Mesendoderm (in vitro differentiated cells): ENCODE data around the gene POLQ.

Source experiments
- DNase-seq: peaks from one replicate; pipeline ENCODE4 v3.0.0; 2013
- H2AK5ac ChIP-seq: 2 replicates; pipeline ENCODE4 v1.6.1; 2013; ENCODE audit warnings: low read length, inconsistent platforms
- H2BK120ac ChIP-seq: 2 replicates; pipeline ENCODE4 v1.6.1; 2013; ENCODE audit warnings: low read depth, mild to moderate bottlenecking, low read length, moderate library complexity, mixed read lengths
- H2BK15ac ChIP-seq: replicated peaks from 2 replicates; pipeline ENCODE4 v1.6.1; 2013; ENCODE audit warnings: low read depth, mild to moderate bottlenecking, moderate library complexity
- H2BK5ac ChIP-seq: 2 replicates; pipeline ENCODE4 v1.6.1; 2013; ENCODE audit warnings: low read length, inconsistent platforms
- H3K18ac ChIP-seq: 2 replicates; pipeline ENCODE4 v1.6.1; 2013; ENCODE audit warnings: mild to moderate bottlenecking, low read length, mixed read lengths
- H3K23ac ChIP-seq: one replicate; pipeline ENCODE4 v1.6.1; 2013; ENCODE audit warnings: low read length
- H3K27ac ChIP-seq: 2 replicates; pipeline ENCODE4 v1.5.1; 2013; ENCODE audit warnings: low read depth, mild to moderate bottlenecking, inconsistent platforms, low read length, moderate library complexity
- H3K27me3 ChIP-seq: 2 replicates; pipeline ENCODE4 v1.6.1; 2013; ENCODE audit warnings: low read length, control low read depth, mild to moderate bottlenecking, inconsistent platforms; ENCODE audit not compliant: insufficient read depth, poor library complexity
- H3K36me3 ChIP-seq: 2 replicates; pipeline ENCODE4 v1.6.1; 2013; ENCODE audit warnings: low read length, inconsistent platforms; ENCODE audit not compliant: control insufficient read depth, insufficient read depth
- H3K4ac ChIP-seq: one replicate; pipeline ENCODE4 v1.6.1; 2013; ENCODE audit warnings: low read depth, mild to moderate bottlenecking, low read length, moderate library complexity
- H3K4me1 ChIP-seq: 2 replicates; pipeline ENCODE4 v1.6.1; 2013; ENCODE audit warnings: low read depth, low read length, inconsistent platforms; ENCODE audit not compliant: control insufficient read depth
- H3K4me2 ChIP-seq: 2 replicates; pipeline ENCODE4 v1.6.1; 2013; ENCODE audit warnings: low read length
- H3K4me3 ChIP-seq: 2 replicates; pipeline ENCODE4 v1.5.1; 2013; ENCODE audit warnings: mild to moderate bottlenecking, low read length
- H3K56ac ChIP-seq: one replicate; pipeline ENCODE4 v1.6.1; 2013; ENCODE audit warnings: low read length
- H3K79me1 ChIP-seq: 2 replicates; pipeline ENCODE4 v1.6.1; 2013; ENCODE audit warnings: low read length, inconsistent platforms
- H3K79me2 ChIP-seq: 2 replicates; pipeline ENCODE4 v1.6.1; 2013; ENCODE audit warnings: mild to moderate bottlenecking, low read length; ENCODE audit not compliant: control insufficient read depth, insufficient read depth
- H3K9ac ChIP-seq: 2 replicates; pipeline ENCODE4 v1.6.1; 2013; ENCODE audit warnings: low read length, inconsistent platforms
- H4K5ac ChIP-seq: one replicate; pipeline ENCODE4 v1.6.1; 2013; ENCODE audit warnings: low read length
- H4K8ac ChIP-seq: one replicate; pipeline ENCODE4 v1.6.1; 2013; ENCODE audit warnings: low read depth, mild to moderate bottlenecking, control low read depth, low read length, moderate library complexity
- WGBS: extraction: QIAGEN DNeasy Blood & Tissue Kit; methylation state at CpG from one replicate; pipeline ENCODE4 v1.1.7; 2013; ENCODE audit warnings: low lambda C conversion rate, missing lambda C conversion rate; ENCODE audit not compliant: insufficient coverage; ENCODE audit errors: extremely low coverage; 5-methylcytosine and 5-hydroxymethylcytosine counted together

The POLQ gene

DNA sequence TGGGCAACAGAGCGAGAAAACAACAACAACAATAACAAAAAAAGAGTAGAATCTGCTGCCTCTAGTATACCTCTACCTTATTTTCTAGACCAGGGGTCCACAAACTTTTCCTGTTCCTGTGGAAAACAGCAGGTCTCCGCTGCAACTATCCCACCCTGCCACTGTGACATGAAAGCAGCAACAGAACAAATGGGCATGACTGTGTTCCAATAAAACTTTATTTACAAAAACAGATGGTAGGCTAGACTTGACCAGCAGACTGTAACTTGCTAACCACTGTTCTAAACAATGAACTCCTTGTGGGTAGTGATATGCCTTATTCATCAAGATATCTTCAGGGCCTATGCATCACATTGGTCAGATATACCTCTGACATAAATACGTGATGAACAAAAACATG is 25.3 kb downstream of the POLQ start:
- no peak overlapping the region for H2AK5ac ChIP-seq
- H2BK5ac ChIP-seq: no peak overlapping the region
- H4K5ac ChIP-seq: no peak overlapping the region
- H3K4me1 ChIP-seq: no peaks in the 10 kb centered on the region
- peaks cover under 1% of the 10 kb centered on the region for H3K79me1 ChIP-seq
- peaks cover 2% of the 10 kb centered on the region for H3K79me2 ChIP-seq
- H2BK120ac ChIP-seq: no peak overlapping the region
- no peak overlapping the region for H3K18ac ChIP-seq
- no peak overlapping the region for H3K4me2 ChIP-seq
- no peaks in the 10 kb centered on the region for H3K27me3 ChIP-seq
- no peak overlapping the region for H4K8ac ChIP-seq
- H3K4me3 ChIP-seq: no peak overlapping the region
- H2BK15ac ChIP-seq: no peak overlapping the region
- no peak overlapping the region for H3K9ac ChIP-seq
- no peak overlapping the region for H3K4ac ChIP-seq
- H3K56ac ChIP-seq: no peak overlapping the region
- H3K27ac ChIP-seq: no peak overlapping the region
- no peak for DNase-seq
- H3K36me3 ChIP-seq: no peaks in the 10 kb centered on the region
- no CpG with 5 or more reads among the region's 3 CpGs for WGBS
- H3K23ac ChIP-seq: no peak overlapping the region

DNA sequence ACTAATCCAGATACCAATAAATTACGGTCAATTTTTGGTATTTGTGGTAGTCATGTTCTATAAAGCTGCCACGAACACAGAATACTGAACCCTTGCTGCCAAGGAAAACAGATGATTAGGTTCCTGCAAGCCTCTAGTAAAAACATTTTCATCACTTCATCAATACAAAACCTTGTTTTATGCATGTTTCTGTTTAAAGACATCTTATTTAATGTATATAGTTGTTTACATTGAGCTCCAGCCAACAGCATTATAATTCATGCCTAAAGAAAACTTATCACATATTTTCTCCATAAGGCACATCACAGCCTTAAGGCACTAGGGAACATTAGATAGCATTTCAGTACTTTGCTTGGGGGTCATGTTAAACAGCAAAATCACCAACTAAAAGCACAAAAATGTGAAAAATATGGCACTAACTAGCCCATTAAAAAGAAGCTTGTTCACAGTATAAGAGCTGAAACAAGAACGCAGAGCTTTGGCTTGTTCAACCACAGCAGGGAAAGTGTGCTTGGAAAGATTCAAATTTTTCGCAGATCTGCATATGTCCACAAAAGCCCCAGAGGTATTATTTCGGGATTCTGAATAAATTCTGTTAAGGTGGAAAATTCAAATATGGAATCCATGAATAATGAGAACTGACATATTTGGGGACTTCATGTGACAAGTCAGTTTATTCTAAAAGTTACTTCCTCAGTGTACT is 27.7 kb downstream of the POLQ start:
- Histone ChIP-seq H3K4me3 (no peak overlapping the region), H3K4me1 (no peaks in the 10 kb centered on the region), H2AK5ac (no peak overlapping the region), H3K79me1 (peaks cover 8% of the 10 kb centered on the region), H3K27ac (no peak overlapping the region), H3K27me3 (no peaks in the 10 kb centered on the region), H3K79me2 (peaks cover 3% of the 10 kb centered on the region), H4K5ac (no peak overlapping the region), H3K9ac (no peak overlapping the region), H3K4ac (no peak overlapping the region), H2BK120ac (no peak overlapping the region), H3K18ac (no peak overlapping the region), H3K4me2 (no peak overlapping the region), H4K8ac (no peak overlapping the region), H2BK15ac (no peak overlapping the region), H3K56ac (no peak overlapping the region), H2BK5ac (no peak overlapping the region), H3K36me3 (no peaks in the 10 kb centered on the region), H3K23ac (no peak overlapping the region)
- WGBS: no CpG with 5 or more reads among the region's 5 CpGs
- DNase-seq: no peak

DNA sequence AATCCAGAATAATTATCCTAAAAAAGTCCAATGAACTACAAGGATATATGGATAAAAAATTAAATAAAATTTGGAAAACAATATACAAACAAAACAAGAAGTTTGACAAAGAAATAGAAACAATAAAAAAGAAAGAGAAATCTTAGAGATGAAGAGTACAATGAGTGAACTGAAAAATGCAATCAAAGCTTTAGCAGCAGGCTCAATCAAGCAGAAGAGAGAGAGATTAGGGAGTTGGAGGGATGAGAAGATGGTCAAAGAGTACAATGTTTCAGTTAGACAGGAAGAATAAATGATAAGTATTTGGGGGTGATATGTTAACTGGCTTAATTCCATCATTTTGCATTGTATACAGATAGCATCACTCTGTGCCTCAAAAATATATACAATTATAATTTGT is 29.9 kb downstream of the POLQ start:
- peaks cover 3% of the 10 kb centered on the region for H3K79me2 ChIP-seq
- no peak overlapping the region for H3K4me2 ChIP-seq
- no peak overlapping the region for H3K9ac ChIP-seq
- no peak overlapping the region for H2BK5ac ChIP-seq
- no peaks in the 10 kb centered on the region for H3K36me3 ChIP-seq
- no peaks in the 10 kb centered on the region for H3K27me3 ChIP-seq
- DNase-seq: no peak
- H3K4ac ChIP-seq: no peak overlapping the region
- no peak overlapping the region for H2BK120ac ChIP-seq
- no peak overlapping the region for H3K18ac ChIP-seq
- H3K56ac ChIP-seq: no peak overlapping the region
- H3K23ac ChIP-seq: no peak overlapping the region
- no peak overlapping the region for H4K5ac ChIP-seq
- no peak overlapping the region for H2AK5ac ChIP-seq
- no peak overlapping the region for H3K4me3 ChIP-seq
- peaks cover 8% of the 10 kb centered on the region for H3K79me1 ChIP-seq
- H2BK15ac ChIP-seq: no peak overlapping the region
- no peaks in the 10 kb centered on the region for H3K4me1 ChIP-seq
- no peak overlapping the region for H3K27ac ChIP-seq
- H4K8ac ChIP-seq: no peak overlapping the region

DNA sequence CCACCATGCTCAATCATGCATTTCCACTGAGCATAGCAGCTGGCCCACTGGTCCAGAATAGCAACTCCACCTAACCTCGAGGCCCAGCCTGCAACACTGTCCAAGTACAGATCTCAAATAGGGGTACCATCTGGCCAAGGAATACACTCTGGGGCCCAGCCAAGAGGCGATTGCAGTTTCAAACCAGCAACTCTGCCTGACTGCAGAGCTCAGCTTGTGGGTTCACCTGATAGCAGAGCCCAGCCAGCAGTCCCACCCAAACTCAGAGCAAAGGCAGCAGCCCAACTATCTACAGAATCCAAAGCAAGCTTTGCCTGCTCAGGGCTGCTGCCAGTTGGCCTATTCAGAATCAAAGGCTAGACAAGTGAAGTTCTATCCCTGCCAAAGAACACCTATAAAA is 30.5 kb downstream of the POLQ start:
- H3K4me3 ChIP-seq: no peak overlapping the region
- H3K18ac ChIP-seq: no peak overlapping the region
- H2BK15ac ChIP-seq: no peak overlapping the region
- no peak for DNase-seq
- peaks cover 3% of the 10 kb centered on the region for H3K79me2 ChIP-seq
- no peak overlapping the region for H2AK5ac ChIP-seq
- H3K4ac ChIP-seq: no peak overlapping the region
- H3K27me3 ChIP-seq: no peaks in the 10 kb centered on the region
- H3K36me3 ChIP-seq: no peaks in the 10 kb centered on the region
- no peak overlapping the region for H3K27ac ChIP-seq
- peaks cover 8% of the 10 kb centered on the region for H3K79me1 ChIP-seq
- H4K5ac ChIP-seq: no peak overlapping the region
- no peak overlapping the region for H3K9ac ChIP-seq
- no peak overlapping the region for H2BK5ac ChIP-seq
- no peak overlapping the region for H3K23ac ChIP-seq
- H3K56ac ChIP-seq: no peak overlapping the region
- H3K4me1 ChIP-seq: no peaks in the 10 kb centered on the region
- no peak overlapping the region for H4K8ac ChIP-seq
- WGBS: no CpG with 5 or more reads among the region's 2 CpGs
- no peak overlapping the region for H2BK120ac ChIP-seq
- H3K4me2 ChIP-seq: no peak overlapping the region

DNA sequence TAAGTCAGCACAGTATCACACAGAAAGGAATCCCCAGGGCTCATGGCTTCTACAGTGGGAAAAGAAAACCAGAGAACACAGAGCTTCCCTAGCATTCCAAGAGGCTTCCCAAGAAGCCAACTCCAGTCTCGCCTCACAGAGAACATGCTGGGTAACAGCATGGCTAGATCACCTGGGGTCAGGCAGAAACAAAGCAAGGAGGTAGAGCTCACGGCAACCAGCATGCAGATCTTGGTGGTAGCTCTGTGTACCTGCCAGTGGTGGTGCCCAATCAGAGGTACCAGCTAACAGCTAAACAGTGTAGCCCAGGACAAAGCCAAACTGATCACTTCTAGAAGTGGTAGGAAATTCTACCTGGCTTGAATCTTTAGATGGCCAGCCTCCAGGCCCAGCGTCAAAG is 31.3 kb downstream of the POLQ start:
- Histone ChIP-seq H3K56ac (no peak overlapping the region), H2BK5ac (no peak overlapping the region), H4K8ac (no peak overlapping the region), H3K4me3 (no peak overlapping the region), H4K5ac (no peak overlapping the region), H3K18ac (no peak overlapping the region), H2BK120ac (no peak overlapping the region), H2BK15ac (no peak overlapping the region), H3K36me3 (no peaks in the 10 kb centered on the region), H3K9ac (no peak overlapping the region), H3K27ac (no peak overlapping the region), H3K79me1 (peaks cover 8% of the 10 kb centered on the region), H3K4ac (no peak overlapping the region), H3K23ac (no peak overlapping the region), H3K27me3 (no peaks in the 10 kb centered on the region), H3K4me1 (no peaks in the 10 kb centered on the region), H3K4me2 (no peak overlapping the region), H2AK5ac (no peak overlapping the region), H3K79me2 (peaks cover 3% of the 10 kb centered on the region)
- peak; percentile 12 for DNase-seq
- WGBS: no CpG with 5 or more reads among the region's 3 CpGs

DNA sequence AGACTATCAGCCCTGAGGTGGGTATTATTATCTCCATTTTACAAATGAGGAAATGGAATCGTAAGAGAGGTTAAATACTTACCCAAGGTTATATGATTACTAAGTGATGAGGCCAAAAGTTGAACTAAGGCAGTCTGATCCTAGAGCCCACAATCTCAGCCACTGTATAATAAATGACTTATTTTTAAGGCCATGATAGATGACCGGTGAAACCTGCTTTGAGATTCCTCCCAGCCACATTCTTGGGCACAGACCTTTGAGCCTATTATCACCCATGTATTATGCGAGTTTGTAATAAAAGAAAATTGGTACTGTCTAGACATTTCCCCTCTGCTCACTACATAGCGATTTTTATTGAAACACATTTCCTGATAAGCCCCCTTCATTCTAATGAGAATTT is 37.4 kb downstream of the POLQ start:
- H3K9ac ChIP-seq: no peak overlapping the region
- no peaks in the 10 kb centered on the region for H3K36me3 ChIP-seq
- no peaks in the 10 kb centered on the region for H3K27me3 ChIP-seq
- H2BK15ac ChIP-seq: no peak overlapping the region
- H3K4ac ChIP-seq: no peak overlapping the region
- H3K4me2 ChIP-seq: no peak overlapping the region
- H4K5ac ChIP-seq: no peak overlapping the region
- H4K8ac ChIP-seq: no peak overlapping the region
- no peak overlapping the region for H2BK120ac ChIP-seq
- no peak overlapping the region for H2BK5ac ChIP-seq
- H3K79me1 ChIP-seq: no peaks in the 10 kb centered on the region
- H3K79me2 ChIP-seq: no peaks in the 10 kb centered on the region
- DNase-seq: no peak
- H3K18ac ChIP-seq: no peak overlapping the region
- H3K4me1 ChIP-seq: no peaks in the 10 kb centered on the region
- H3K4me3 ChIP-seq: no peak overlapping the region
- no peak overlapping the region for H3K27ac ChIP-seq
- no peak overlapping the region for H3K56ac ChIP-seq
- no CpG with 5 or more reads among the region's 4 CpGs for WGBS
- no peak overlapping the region for H3K23ac ChIP-seq
- no peak overlapping the region for H2AK5ac ChIP-seq
